Ishikawa (cell line): ENCODE data around the gene ARRDC3.

Experiments
- CEBPB ChIP-seq: IDR thresholded peaks from 2 replicates; pipeline ENCODE4 v1.6.1; 2012
- EGR1 ChIP-seq: IDR thresholded peaks from 2 replicates; pipeline ENCODE4 v1.6.1; 2012
- EP300 ChIP-seq: IDR thresholded peaks from 2 replicates; pipeline ENCODE4 v1.6.1; 2012; ENCODE audit warnings: borderline replicate concordance
- FOXM1 ChIP-seq: IDR thresholded peaks from 2 replicates; pipeline ENCODE4 v1.6.1; 2012; ENCODE audit warnings: low read depth, borderline replicate concordance
- MAX ChIP-seq: IDR thresholded peaks from 2 replicates; pipeline ENCODE4 v1.6.1; 2012
- RAD21 ChIP-seq: IDR thresholded peaks from 2 replicates; pipeline ENCODE4 v1.6.1; 2012; ENCODE audit warnings: low read depth
- REST ChIP-seq: IDR thresholded peaks from 2 replicates; pipeline ENCODE4 v1.6.1; 2012; ENCODE audit warnings: low read depth, mild to moderate bottlenecking
- TAF1 ChIP-seq: IDR thresholded peaks from 2 replicates; pipeline ENCODE4 v1.6.1; 2012; ENCODE audit warnings: low read depth, mild to moderate bottlenecking
- TCF12 ChIP-seq: IDR thresholded peaks from 2 replicates; pipeline ENCODE4 v1.6.1; 2012; ENCODE audit warnings: low read depth
- TEAD4 ChIP-seq: IDR thresholded peaks from 2 replicates; pipeline ENCODE4 v1.6.1; 2012
- USF1 ChIP-seq: IDR thresholded peaks from 2 replicates; pipeline ENCODE4 v1.6.1; 2012
- YY1 ChIP-seq: IDR thresholded peaks from 2 replicates; pipeline ENCODE4 v1.6.1; 2012; ENCODE audit warnings: low read depth
- ZBTB7A ChIP-seq: IDR thresholded peaks from 2 replicates; pipeline ENCODE4 v1.6.1; 2012; ENCODE audit warnings: low read depth

GRCh38 chr5:91379246-91379913 is 3.7 kb downstream of the ARRDC3 start:
- TF ChIP-seq MAX (no peak), YY1 (no peak), TCF12 (no peak), TAF1 (no peak), EP300 (no peak), RAD21 (no peak), REST (no peak), TEAD4 (no peak), CEBPB (no peak), EGR1 (no peak), USF1 (no peak), ZBTB7A (no peak), FOXM1 (no peak)
